ENCODE results near the gene PDE7B. TPM values are rescaled to one million over a fixed set of nuclear protein-coding genes. Genes with fewer than 3 reads are reported as not detected.

Gene PDE7B
- total RNA-seq, 1 donor from 2014 or later, result 0.05 TPM

- Mint-ChIP-seq H3K4me1 (ENCODE audit: low read depth) (peaks cover 5% of the 10 kb centered on the region), H3K27me3 (ENCODE audit: low read depth) (no peaks in the 10 kb centered on the region), H3K36me3 (ENCODE audit: low read depth) (no peaks in the 10 kb centered on the region), H3K9me3 (ENCODE audit: low read depth) (no peaks in the 10 kb centered on the region), H3K4me3 (ENCODE audit: unreplicated experiment) (no peak overlapping the region), H3K27ac (ENCODE audit: unreplicated experiment) (no peak overlapping the region)
- no peak for DNase-seq (ENCODE audit: low spot score)
- TF ChIP-seq CTCF (IDR thresholded peaks at IDR 0.05), result no peak
Observed at GRCh38 chr6:136114661-136115060, 263.2 kb downstream of the PDE7B start.

DNA sequence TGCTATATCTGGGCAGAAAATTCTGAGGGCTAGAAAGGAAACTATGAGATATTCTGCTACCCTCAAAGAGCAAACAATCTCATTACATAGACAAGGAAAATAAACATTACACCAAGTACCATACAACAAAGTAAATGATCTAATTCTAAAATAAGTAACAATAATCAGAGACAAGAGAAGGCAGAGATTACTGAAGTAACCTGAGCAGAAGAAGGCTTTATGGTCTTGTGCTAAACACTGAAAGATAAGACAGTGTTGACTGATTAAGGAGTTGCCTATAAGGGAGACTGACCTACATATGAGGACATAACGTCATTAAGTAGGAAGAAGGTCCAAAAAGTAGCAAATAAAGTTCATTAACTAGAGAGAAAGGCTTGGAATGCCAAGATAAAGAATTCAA, 264.4 kb downstream of the PDE7B start:
- Mint-ChIP-seq H3K27me3 (ENCODE audit: low read depth) (no peaks in the 10 kb centered on the region), H3K9me3 (ENCODE audit: low read depth) (no peaks in the 10 kb centered on the region), H3K36me3 (ENCODE audit: low read depth) (no peaks in the 10 kb centered on the region), H3K4me3 (ENCODE audit: unreplicated experiment) (no peak overlapping the region), H3K4me1 (ENCODE audit: low read depth) (peaks cover 5% of the 10 kb centered on the region), H3K27ac (ENCODE audit: unreplicated experiment) (no peak overlapping the region)
- DNase-seq (ENCODE audit: low spot score), result no peak
- TF ChIP-seq CTCF (IDR thresholded peaks at IDR 0.05), result no peak

GRCh38 chr6:136117081-136117480, 265.6 kb downstream of the PDE7B start:
- TF ChIP-seq CTCF (IDR thresholded peaks at IDR 0.05), result no peak
- H3K27me3 Mint-ChIP-seq (ENCODE audit: low read depth), result no peaks in the 10 kb centered on the region

GRCh38 chr6:136118787-136119186, 267.3 kb downstream of the PDE7B start:
- Mint-ChIP-seq H3K27ac (ENCODE audit: unreplicated experiment) (no peak overlapping the region), H3K9me3 (ENCODE audit: low read depth) (no peaks in the 10 kb centered on the region), H3K36me3 (ENCODE audit: low read depth) (no peaks in the 10 kb centered on the region), H3K4me1 (ENCODE audit: low read depth) (peaks cover under 1% of the 10 kb centered on the region), H3K4me3 (ENCODE audit: unreplicated experiment) (no peak overlapping the region), H3K27me3 (ENCODE audit: low read depth) (no peaks in the 10 kb centered on the region)
- no peak for TF ChIP-seq CTCF (IDR thresholded peaks at IDR 0.05)
- no peak for DNase-seq (ENCODE audit: low spot score)

More at GRCh38 chr6:136117081-136117480, 265.6 kb downstream of the PDE7B start:
- Mint-ChIP-seq H3K36me3 (ENCODE audit: low read depth) (no peaks in the 10 kb centered on the region), H3K4me3 (ENCODE audit: unreplicated experiment) (no peak overlapping the region), H3K27ac (ENCODE audit: unreplicated experiment) (no peak overlapping the region), H3K9me3 (ENCODE audit: low read depth) (no peaks in the 10 kb centered on the region), H3K4me1 (ENCODE audit: low read depth) (peaks cover 5% of the 10 kb centered on the region)
- no peak for DNase-seq (ENCODE audit: low spot score)

DNA sequence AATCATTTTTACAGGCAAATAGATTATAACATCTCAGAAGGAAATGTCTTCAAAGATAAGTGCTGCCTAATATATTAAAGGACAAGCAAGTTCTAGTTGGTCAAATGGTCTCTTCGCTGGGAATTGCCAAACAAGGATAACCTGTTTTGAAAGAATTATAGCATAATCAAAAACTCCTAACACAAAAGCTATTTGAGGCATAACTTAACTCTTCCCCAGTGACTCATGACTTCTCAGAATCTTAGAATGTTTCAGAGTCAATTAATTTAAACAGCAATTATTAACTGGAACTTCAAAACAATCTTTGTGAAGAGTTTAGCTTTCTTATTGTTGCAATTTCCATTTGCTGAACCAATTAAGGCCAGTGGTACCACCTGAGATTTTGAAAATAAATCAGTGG, 272.0 kb downstream of the PDE7B start:
- no peaks in the 10 kb centered on the region for H3K27me3 Mint-ChIP-seq (ENCODE audit: low read depth)
- DNase-seq (ENCODE audit: low spot score), result no peak
- no peaks in the 10 kb centered on the region for H3K36me3 Mint-ChIP-seq (ENCODE audit: low read depth)
- H3K4me1 Mint-ChIP-seq (ENCODE audit: low read depth), result no peaks in the 10 kb centered on the region
- TF ChIP-seq CTCF (IDR thresholded peaks at IDR 0.05), result no peak
- no peaks in the 10 kb centered on the region for H3K9me3 Mint-ChIP-seq (ENCODE audit: low read depth)
- no peak overlapping the region for H3K27ac Mint-ChIP-seq (ENCODE audit: unreplicated experiment)
- H3K4me3 Mint-ChIP-seq (ENCODE audit: unreplicated experiment), result no peak overlapping the region
